Measurements from ENCODE around the gene ABCG8.
A peak's percentile ranks its signal among the peaks of the same experiment; 100 is the strongest.

DNA sequence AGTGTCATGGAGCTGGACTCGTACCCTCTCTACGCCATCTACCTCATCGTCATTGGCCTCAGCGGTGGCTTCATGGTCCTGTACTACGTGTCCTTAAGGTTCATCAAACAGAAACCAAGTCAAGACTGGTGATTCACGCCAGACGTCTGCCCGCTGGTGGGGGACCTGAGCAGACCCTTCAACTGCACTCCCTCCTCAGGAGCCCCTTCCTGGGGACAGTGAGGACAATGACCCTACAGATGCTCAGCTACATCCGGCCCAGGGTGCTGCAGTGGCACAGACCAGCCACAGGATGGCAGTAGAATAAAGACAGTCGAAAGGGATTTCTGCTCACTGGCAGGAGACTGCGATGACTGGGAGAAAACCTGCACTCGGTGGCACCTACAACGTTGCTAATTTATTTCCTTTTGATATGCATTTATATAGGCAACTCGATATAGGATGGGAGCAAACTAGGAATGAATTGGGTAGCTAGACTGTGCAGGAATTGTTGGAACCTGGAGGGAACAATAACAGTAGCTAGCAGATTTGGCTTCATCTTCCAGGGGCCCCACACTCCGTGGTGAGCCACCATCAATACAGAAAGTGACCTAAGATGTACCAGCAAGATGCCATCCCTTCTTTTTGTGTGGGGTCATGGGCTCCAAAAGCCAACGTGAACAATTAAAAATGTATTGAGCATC is 39.2 kb downstream of the ABCG8 start:
- TF ChIP-seq POLR2AphosphoS5 (IDR thresholded peaks at IDR 0.05; ENCODE audit: insufficient read depth, low read depth, low read length), result no peak
- no peak for TF ChIP-seq POLR2A (IDR thresholded peaks at IDR 0.05; ENCODE audit: low read depth, low read length)
- TF ChIP-seq, protein P1, sequence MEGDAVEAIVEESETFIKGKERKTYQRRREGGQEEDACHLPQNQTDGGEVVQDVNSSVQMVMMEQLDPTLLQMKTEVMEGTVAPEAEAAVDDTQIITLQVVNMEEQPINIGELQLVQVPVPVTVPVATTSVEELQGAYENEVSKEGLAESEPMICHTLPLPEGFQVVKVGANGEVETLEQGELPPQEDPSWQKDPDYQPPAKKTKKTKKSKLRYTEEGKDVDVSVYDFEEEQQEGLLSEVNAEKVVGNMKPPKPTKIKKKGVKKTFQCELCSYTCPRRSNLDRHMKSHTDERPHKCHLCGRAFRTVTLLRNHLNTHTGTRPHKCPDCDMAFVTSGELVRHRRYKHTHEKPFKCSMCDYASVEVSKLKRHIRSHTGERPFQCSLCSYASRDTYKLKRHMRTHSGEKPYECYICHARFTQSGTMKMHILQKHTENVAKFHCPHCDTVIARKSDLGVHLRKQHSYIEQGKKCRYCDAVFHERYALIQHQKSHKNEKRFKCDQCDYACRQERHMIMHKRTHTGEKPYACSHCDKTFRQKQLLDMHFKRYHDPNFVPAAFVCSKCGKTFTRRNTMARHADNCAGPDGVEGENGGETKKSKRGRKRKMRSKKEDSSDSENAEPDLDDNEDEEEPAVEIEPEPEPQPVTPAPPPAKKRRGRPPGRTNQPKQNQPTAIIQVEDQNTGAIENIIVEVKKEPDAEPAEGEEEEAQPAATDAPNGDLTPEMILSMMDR (IDR thresholded peaks at IDR 0.05; ENCODE audit: extremely low read depth in 1 of 2, insufficient read depth in 1 of 2, low read depth in 1 of 2, low read length in 2 of 2), result peak; percentile 87 to 89
- no peak for TF ChIP-seq EZH2 (IDR thresholded peaks at IDR 0.05; ENCODE audit: borderline replicate concordance, low read depth, low read length, severe bottlenecking)
- TF ChIP-seq MYC (IDR thresholded peaks at IDR 0.05; ENCODE audit: low read depth, low read length), result no peak
- TF ChIP-seq, protein P2, sequence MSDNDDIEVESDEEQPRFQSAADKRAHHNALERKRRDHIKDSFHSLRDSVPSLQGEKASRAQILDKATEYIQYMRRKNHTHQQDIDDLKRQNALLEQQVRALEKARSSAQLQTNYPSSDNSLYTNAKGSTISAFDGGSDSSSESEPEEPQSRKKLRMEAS (IDR thresholded peaks at IDR 0.05; ENCODE audit: insufficient read depth, insufficient read length), result no peak
- TF ChIP-seq GATA2 (IDR thresholded peaks at IDR 0.05; ENCODE audit: insufficient read depth, insufficient read length, low read depth, low read length), result no peak
- no peak for TF ChIP-seq JUN (IDR thresholded peaks at IDR 0.05; ENCODE audit: borderline replicate concordance, insufficient read depth, insufficient read length, low read depth)
